Activated effector memory CD4-positive, alpha-beta T cell treated with Interleukin-2 at 50 U/mL for 16 hours (primary cell): ENCODE data around the gene FMNL2.

ENCODE experiments used
- DNase-seq: peaks from one replicate; pipeline ENCODE4 v3.0.0-alpha.2; 2020

The FMNL2 gene

DNA sequence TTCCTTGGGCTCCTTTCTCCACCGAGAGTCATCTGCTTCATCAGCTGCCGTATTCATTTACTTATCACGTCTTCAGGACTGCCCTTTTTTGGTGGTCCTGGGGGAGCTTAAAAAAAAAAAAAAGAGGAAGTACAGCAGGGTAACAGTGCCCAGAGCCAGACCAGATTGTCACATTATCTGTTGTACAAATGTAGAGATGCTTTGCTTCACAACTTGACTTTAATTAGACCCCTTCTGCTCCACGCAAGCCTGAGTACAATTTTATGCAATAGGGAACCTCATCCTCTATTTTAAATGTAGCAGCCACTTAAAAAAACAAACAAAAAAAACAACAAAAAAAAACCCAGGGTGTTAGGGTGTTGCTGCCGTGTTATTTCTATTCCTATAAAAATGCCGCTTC, 254.0 kb downstream of the FMNL2 start:
- DNase-seq = no peak

DNA sequence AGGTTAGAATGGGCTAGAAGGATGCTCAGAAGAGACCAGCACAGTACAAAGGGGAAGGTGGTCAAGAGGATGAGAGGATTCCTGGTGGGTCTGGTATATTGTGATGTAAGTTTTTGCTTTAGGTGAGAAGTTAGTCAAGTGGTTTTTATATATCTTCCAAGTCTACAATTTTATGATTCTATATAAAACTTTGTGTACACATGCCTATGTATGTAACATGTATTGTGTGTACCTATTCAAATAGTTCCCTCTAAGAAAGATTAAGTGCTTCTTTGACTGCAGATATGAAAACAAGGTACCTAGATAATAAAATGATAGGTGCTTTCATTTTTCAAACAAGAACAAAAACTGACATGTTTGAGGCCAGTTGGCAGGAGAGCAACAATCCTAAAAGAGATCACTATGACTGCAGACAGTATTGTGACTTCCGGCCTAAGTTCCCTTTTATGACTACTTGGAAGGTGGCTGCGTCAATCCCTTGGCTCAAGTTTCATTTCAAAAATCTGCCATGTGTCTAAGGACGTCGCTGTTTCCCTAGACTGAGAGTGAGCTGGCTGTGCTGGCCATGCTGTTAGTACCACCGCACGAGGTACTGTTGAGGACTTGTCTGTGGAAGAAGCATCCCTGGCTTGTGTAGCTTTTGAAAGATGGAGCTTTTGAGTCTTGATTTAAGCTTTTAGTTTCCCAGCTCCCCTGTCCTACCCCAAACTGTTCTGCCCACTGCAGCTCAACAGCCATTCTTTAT, 259.2 kb downstream of the FMNL2 start:
- DNase-seq = no peak

DNA sequence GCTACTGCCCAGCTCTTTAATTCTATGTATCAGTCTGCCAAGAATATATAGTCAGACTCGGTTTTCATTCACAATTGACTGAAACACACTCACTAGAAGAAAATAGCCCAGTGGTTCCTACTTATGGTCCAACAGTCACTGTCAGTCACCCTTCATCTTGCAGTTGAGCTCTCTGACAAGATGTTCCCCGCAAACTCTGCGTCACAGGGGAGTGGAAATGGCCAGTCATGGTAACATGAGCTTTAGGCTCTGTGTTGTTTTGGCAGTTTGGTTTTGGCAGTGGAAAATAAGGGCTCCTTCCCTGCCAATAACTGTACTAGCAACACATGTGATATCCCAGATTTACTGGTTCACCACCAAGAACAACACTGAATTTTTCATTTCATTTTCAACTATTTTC, 259.8 kb downstream of the FMNL2 start:
- DNase-seq = no peak

DNA sequence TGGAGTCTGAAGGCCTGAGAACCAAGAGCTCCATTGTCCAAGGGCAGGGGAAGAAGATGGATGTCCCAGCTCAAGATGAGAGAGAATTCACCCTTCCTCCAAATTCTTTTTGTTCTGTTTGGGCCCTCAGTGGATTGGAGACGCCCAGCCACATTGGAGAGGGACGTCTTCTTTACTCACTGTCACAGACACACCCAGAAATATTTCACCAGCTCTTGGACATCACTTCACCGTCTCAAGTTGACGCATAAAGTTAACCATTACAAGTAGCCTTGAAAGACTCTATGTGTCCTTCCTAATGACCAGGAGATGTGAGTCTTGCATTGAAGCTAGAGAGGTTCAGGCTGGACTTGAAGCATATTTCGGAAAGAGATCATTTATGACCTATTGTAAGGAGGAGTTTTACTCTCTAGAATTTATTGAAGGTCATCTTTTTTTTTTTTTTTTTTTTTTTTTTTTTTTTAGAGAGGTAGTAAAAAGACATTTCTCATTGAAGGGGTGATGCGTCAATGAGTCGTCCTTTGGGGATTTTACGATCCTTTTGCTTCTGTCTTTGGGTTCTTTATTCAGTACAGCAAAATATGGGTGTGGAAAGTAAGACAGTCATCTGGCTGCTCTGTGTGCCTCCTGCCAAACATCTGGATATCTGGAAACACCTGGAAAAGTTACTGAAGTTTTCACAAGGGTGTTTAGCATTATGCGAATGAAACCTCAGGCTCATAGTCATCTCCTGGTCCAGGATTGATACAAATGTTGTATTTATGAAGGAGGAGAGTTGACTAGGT, 264.2 kb downstream of the FMNL2 start:
- DNase-seq = no peak

DNA sequence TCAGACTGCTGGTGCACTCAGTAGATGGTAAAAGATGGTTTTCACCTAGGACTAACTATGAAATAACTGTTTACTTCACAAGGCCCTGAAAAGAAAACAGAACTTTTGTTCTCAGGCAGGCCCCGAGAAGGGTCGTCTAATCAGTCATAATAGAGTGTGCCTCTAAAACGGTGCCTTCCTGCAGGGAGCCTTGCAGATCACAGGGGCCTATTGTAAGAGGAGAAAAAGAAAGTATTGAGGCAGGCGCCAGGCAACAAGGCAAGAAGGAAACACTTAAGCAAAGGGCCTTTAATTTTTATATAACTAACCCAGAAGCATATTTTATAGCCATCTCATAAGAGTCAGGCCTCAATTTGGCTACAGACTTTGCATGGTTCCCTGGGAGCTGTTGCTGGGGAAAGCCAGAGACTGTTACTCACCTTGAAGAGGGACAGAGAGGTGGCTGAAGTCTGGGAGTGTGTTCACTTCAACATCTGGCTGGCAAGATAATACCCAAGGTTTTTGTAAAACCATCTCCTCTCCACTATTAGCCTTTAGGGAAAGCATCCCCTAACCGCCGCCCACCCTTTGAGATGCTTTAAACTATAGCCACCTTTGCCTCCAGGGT, 265.2 kb downstream of the FMNL2 start:
- no peak for DNase-seq

DNA sequence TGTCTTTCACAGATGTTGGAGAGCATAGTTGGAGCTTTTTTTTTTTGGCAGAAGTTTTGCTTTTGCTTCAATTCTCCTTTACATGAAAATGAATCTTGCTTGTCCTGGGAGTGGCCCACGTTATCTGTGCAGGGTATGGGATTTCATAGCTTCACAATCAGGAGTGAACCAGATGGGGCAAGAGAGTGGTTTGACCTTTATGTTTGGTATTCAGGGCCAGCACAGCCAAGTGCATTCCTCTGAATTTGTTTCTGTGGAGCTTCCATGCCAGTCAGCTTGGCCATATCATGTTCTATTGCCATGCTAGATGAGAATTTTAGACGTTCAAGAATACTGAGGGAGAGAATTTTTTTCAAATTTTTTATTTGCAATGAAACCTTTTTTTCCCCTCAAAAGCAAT, 265.7 kb downstream of the FMNL2 start:
- no peak for DNase-seq

DNA sequence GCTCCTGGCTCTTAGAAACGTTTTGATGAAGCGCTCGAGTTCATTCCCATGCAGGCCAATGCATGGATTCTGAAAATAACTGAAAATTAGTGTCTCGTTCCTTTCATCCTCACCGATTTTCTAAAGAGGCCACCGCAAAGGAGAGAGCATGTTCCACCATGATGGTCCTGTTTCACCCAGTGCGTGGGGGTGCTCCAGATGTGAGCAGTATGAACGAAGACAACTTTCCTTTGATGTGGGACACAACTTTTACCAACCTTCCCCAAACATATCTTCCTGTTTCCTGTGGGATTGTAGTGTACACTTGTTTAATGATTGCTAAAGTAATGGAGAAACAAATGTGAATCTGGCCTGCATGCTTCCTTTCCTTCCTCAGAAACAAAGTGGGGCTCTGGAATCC, 267.8 kb downstream of the FMNL2 start:
- no peak for DNase-seq

DNA sequence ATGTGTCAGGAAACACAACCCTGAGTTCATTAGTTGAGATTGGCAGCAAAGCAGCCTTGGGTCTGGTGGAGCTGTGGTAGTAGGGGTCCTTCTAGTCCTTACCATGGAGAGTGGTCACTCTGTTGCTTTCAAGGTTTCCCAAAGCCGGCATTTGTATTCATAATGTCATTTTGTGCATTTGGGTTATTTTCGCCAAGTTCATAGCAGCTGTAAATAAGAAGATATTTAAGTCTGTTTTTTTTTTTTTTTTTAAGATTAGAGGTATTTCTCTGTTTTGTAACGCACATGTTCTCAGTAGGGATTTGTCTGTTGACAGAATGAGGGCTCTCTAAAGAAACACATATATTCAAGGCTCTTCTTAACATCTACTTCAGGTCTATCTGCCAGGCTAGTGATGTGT, 268.2 kb downstream of the FMNL2 start:
- no peak for DNase-seq

DNA sequence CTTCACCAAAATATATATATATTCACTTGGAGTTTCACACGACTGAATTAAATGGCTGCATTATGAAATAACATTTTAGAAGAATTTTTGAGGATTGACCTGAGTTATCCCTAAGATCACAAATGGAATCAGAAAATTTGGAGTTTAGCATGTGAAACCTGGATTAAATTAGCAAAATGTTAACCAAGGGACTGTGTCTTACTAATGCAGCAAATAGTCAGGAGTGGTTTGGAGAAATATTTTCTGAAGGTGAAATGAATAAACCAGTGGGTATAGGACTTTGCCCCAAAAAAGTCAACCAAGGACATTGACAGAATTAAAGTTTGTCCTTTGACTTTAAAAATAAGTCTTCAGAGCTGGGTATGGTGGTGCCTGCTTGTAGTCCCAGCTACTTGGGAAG, 271.1 kb downstream of the FMNL2 start:
- no peak for DNase-seq

DNA sequence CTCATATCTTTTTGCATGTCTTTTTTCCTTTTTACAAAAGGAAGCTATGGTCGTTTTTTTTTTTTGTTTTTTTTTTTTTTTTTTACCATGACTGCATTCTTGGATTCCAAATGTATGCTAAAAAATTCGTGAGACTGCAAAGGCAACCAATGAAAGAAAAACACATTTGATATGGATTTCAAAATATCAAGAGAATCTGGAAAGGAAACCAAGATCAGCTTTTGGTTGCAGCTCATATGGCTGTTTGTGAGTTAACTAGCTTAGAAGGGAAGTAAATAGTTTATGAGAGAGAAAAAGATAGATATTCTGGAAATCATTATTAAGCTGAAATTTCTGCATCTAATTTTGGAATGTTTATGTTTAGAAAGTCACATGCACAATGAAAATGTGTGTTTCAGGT, 272.0 kb downstream of the FMNL2 start:
- DNase-seq = no peak

DNA sequence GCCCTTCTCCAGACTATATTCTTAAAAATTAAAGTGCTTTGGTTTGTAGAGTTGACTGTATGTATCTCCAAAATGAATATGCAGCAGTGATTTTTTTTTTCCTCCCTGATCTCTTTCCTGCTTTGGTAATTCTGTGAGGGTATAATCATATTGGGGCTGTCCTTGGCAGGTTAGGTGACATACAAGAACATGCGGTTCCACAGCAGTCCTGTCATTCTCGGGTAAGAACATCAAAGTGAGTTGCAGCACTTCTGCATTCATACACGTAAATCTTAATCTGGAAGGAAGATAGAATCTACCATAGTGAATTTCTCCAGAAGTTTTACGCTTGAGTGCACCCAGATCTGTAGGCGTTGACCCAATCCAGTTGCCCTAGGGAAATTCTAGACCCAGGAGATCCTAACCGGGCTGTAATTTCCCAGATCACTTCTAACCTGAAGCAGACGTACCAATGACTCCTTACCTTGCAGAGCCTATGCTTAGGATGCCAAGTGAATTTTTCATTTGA, 272.9 kb downstream of the FMNL2 start:
- DNase-seq = no peak

DNA sequence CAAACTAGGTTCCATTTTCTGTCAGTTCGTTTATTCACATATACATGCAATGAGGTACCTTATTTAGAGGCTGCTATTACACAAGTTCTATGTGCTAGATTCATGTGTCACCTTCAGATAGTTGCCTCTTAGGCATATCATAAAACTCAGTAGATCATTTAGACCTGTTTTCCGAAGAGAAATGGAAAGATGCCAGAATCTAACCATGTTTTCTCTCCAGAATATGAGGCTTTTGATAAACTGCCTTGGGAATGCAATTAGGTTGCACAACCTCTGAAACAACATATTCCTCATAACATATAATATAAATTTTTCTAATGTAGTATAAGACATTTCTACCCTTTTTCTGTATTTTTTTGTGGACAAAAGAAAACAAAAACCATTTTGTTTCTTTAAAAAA, 274.2 kb downstream of the FMNL2 start:
- no peak for DNase-seq

DNA sequence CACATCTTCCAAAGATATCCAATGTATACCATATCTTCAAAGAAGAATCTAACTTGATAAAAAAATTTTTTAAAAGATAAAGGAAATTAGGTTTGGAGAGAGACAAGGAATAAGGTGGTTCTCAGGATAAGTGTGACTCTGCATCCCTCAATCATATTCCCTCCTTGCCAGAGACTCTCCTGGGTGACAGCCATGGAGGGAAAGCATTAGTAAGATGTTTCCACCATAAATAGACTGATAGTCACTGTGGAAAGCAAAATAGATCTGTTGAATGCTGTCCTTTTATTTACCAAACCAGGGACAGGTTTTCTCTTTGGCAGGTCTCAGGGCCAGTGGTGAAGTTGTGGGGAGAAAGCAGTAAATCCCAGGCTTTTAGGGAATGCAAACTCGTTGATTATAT, 274.7 kb downstream of the FMNL2 start:
- no peak for DNase-seq

DNA sequence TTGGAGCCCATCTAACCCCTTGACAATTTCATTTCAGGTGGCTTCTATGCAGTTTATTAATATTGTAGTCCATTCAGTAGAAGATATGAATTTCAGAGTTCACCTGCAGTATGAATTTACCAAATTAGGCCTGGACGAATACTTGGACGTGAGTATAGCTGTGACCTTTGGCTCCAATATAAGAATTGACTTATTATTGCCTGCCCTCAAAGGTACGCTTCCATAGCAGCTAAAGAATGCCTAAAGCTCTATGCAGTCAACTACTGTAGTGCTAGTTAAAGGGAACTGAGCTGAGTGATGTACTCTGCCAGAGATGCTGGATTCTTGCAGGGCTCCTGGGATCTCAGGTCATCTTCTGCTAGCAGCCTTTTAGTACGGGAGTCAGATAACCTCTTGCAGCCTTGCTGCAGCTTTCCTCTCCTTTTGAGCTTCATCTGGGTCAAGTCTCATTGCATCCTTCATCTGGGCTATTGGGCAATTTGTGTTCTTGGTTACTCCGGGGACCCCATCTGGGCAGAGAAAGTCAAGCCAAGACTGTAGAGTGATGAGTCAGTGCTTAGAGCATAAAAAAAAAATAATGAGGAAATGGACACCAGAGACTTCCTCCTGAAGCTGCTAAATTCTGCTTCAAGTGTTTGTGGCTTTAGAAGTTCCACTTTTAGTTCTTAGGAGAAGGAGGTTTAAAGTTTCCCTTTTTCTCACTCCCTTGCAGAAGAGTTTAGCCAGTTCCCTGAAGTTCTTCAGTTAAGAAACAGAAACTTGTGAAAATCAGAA, 276.7 kb downstream of the FMNL2 start:
- DNase-seq = no peak

DNA sequence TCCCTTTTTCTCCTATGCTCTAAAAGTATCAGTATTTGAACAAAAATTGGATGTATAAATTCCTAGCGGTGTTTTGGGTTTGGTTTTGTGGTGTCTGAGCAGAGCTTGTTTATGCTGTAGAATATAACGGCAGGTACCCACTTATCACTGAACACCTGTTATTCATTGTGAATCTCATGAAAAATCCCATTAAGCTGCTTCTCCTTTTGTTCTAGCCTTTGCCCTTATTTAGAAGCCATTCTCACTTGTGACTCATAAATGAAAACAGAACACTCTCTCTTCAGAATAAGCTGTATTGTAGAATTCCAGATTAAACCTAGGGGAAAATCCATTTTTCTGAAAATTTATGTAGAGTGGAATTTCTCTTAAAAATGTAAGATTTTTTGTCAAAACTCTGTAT, 278.3 kb downstream of the FMNL2 start:
- DNase-seq = no peak

DNA sequence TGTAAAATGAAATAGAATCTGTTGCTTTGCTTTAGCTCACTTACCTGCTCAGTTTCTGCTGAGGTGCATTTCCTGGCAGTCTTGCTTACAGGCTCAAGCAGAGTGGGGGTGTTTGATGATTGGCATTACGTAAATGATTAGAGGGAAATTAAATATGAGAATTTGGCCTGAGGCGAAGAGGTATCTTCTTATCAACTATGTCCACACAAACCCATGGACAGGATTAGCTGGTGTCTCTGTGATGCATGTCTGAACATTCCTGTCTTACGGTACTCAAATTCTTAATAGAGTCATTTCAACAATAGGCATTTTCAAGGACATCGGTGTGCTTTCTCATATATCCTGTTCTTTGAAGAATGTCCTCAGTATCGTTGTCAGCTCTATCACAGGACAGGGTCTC, 280.2 kb downstream of the FMNL2 start:
- no peak for DNase-seq

DNA sequence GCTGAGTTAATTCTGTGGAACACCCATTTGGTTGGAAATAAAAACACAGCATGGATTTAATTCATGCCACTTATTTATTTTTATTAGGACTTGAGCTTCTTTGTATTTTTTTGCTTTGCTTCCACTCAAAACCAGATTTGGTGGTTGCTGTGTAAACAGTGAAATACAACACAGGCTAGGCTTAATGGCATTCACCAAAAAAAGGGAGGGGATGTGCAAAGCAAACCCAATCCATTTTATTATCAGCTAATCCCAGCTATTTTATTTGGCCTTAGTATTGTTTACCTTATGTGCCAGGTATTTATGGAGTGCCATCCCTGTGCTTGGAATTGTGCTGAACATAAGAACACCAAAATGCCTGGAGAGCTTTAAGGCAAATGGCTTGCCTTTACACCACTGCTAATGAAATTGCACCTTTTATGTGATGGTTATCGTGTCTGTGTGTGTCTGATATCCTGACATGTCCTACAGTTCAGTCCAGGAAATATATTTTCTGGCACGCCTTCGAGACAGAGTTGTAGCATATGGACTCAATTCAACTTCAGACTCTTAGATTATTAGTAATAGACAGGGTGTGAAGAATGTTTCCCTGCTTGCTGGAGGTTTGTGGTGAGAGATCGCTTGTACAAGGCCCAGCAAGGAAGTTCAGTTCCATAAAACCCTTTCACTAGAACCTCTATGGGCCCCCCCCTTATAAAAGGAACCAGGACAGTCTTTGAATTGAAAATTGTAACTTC, 282.6 kb downstream of the FMNL2 start:
- DNase-seq = no peak

DNA sequence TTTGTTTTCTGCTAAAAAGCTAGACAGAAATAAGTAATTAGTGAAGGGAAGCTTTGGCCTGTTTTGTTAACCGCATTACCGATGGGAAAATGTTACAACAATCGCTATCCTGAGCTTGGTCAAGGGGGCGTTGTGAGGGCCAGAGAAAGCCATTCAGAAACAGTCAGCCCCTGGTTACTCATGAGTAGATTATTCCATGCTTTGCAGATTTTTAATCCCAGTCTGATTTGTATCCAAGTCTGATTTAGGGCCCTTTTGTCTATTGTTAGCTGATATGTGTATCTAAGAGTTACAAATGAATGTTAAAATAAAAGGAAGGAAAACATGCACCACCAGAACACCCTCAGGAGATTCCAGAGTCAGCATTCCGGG, 283.2 kb downstream of the FMNL2 start:
- no peak for DNase-seq

DNA sequence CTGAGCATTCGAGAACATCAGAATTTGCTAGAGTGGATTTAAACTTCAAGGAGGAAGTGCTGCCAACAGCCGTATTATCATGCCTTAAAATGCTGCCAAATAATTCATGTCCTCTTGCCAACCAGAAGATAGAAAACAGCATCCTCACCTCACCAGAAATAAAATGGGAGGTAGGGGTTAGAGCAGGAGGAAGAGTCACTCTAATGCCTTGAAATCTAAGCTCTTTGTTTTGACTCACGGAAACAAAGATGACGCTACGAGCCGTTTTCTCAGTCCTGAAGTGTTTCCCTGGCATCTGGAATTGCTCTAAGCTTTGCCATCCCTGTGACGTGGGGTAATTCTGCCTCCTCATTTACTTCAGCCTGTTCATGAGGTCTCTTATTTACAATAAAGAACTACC, 285.2 kb downstream of the FMNL2 start:
- DNase-seq = no peak

DNA sequence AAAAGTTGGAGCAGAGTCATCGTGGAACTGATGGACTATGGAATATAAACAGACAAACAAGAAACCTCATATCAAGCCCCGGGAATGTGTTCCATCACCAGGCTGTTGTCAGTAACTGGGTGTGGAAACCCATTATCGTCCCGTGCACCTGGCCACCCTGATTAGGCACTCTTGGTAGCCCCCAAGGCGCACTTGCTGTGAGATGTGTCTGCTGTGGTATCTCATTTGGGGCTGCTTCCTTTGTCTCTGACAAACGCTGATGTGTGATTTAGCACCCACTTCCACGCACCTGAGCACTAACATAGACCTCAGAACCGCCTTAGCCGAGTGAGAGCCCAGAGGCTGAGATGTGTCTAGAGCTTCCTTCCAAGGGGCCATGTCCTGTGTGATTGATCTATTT, 286.0 kb downstream of the FMNL2 start:
- DNase-seq = no peak

DNA sequence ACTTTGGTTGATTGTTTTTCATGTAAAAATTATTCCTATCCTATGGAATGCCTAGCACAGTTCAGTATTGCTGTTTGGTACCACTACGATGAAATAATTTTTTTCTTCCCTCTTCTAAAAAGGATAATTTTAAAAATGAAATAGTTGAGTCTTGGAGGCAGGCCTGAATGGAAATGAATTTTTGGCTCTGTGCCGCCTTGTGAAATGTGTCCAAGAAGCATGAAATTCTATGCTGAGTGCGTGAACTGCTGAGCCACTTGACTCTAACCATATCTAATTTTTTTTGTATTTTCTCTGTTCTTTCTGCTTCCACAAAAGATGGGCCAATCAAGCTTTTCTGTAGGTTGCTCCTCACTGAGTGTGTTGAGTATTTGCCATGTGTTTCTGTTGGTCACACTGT, 287.2 kb downstream of the FMNL2 start:
- no peak for DNase-seq

DNA sequence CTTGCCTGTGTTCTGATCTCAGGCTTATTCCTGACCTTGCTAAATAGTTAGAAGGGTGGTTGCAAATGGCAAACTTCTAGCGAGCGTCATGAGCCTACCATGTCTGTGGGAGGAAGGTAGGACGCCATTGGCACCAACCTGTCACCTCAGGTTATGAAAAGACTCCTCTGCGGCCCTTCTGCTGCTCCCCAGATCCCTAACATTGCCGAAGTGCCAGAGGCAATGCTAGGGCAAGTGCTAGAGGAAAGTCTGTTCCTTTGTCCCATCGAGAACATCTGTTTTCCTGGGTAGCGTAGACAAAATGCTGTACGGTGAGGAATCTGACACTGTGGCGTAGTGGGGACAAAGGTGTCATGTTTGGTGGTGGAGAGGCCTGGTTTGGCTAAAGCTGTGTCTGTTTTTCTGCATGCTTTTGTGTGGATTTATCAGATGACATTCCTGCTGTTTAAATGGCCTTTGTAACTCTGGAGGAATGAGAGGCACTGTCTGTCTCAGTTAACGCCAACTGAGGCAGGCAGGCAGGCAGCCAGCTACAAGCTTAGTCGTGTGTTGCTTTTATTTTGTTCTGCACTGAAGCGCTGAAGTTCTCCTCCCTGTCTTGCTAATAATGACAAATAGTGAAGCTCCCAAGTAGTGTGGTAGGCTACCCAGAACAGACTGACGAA, 288.2 kb downstream of the FMNL2 start:
- DNase-seq = no peak
